GM18505 (cell line): ENCODE measurements around the gene PIK3R5.
A peak's percentile ranks its signal among the peaks of the same experiment; 100 is the strongest.

Source experiments
- ATAC-seq: cut with Tn5 transposase; IDR thresholded peaks from one replicate; pipeline ENCODE4 v1.9.1; 2021; ENCODE audit not compliant: unreplicated experiment
- POLR2A ChIP-seq: IDR thresholded peaks from 4 replicates; pipeline ENCODE4 v1.6.1; 2011; ENCODE audit warnings: borderline replicate concordance; ENCODE audit not compliant: insufficient read depth, insufficient read length; ENCODE audit errors: extremely low read depth

PIK3R5 gene

DNA sequence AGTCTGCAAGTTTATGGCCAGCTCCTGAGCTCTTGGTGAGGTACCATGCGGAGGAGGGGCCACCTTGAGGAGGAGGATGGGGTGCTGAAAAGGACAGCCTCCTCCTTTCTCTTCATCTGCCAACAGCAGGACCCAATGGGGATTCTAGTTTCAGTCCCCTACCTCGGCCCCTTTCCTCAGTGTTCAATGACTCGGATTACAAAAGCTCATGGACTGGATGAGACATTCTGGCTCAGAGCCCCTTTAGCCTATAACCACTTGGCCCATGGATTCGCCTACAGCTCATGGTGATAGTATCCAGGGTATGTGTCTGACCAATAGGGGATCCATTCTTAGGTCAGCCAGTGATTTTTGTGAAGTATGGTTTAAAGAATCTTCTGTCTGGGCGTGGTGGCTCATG, 89.5 kb downstream of the PIK3R5 start:
- no peak for TF ChIP-seq POLR2A
- ATAC-seq: no peak

DNA sequence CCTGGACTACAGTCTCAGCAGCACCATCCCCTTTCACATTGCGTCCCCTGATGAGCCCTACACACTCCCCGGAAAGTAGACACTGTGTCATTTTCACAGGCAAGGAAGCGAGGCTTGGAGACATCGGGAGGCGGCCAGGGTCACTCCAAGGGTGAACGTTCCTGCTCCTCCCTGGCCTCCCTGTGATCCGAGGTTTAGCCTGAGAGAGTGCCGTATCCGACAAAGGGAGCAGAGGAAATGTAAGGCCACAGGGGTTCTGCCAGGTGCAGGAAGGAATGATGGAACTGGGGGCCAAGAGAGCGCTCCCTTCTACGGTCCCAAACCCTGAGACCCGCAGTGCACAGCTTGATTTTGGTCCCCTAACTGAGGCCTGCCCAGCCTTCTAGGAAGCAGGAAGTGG, 90.1 kb downstream of the PIK3R5 start:
- TF ChIP-seq POLR2A: no peak
- ATAC-seq: no peak

DNA sequence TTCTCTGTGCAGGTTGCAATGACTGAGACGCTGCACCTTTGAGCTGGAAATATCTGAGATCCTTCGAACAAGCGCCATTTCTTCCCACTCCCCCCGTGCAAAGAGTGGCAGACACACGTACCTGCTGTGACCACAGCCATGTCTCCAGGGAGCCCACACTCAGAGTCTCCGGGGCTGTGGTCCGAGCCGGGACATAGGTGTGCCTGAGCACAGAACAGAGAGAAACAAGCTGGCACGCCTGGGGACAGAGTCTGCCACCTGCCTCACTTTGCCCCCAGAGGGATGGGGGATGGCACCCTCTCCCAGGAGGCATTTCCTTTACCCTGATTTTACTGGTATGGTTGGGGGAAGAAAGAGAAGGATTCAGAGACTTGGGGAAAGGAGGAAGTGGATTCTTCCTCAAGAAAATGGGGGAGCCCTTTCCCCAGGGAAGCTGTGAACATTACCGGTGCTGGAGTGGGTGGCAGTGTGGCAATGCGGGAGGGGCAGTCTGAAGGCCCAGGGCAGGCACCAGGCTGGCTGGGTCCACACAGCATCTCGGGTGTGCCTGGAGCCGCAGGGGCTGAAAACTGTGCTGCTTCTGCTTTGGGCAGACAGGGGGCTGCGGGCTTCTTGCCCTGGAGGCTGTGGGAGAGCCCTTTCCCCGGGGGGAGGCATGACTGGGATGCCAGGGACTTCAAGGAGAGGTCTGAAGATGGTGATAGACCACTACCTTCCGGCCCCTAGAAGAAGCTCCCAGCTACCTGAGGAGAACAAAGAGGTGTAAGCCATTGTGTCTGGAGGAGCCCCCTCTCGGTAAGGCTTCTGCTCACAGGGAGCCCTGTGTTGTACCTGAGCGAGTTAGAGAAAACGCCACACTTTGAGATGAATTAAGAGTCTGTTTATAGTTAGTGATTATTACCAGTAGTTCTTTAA, 91.4 kb downstream of the PIK3R5 start:
- TF ChIP-seq POLR2A: no peak
- no peak for ATAC-seq

DNA sequence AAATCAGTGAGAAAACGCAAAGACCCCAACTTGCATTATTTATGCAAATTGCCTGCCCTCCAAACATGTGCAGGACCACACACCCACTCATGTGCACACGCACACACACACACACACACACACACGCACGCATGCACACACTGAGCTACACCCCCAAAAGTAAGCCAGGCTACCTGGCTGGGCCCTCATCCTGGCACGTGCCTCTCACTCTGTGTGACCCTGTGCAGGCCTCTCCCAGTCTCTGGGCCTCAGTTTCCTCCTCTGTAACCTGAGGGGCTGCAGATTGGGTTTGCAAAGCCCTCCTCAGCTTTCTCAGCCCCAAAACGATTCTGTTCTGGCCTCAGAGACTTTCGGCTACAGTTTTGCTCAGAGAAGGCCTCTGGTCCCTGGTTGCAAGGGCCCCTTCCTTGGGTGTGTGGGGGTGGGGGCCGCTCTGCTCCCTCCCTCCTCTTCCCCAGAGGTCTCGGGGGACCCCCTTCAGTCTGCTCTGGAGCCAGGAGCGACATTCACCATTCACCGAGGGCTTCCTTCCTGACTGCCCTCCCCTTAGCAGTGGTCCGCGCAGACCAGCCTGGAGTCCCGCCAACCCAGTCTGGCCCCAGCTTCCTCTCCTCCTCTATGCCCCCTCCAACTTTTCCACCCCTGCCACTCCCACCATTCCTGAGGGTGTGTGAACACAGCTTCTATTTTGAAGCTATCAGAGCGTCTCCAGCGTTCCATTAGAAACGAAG, 92.6 kb downstream of the PIK3R5 start:
- TF ChIP-seq POLR2A: no peak

DNA sequence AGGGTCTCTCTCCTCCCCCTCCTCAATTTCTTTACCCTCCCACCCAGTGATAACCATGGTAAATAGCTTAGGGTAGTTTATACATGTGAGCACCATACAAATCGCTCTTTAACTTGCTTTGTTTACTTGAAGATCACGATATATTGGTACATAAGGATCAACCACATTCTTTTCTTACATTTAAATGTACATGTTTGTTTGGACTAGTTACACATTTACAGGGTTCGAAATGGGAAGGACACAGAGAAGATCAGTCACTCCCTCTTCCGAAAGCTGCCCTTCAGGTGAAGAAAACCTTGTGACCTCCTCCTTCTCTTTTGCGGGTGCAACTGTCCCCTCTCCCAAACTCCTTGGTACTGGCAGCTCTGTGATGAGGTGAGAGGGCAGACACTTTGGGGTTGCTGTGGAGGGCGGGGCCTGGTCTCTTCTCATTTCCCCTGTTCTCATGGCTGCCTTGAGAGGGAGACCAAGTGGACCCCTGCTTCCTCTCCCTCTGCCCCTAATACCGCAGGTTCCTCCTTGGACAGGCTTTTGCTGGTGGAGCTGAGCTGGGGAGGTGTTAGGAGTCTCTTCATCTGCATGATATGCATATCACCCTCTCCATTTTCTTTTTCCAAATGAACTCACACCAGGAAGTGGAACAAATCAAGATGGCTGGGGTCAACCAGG, 93.3 kb downstream of the PIK3R5 start:
- TF ChIP-seq POLR2A: no peak
- ATAC-seq: no peak

More for the DNA sequence above, 92.6 kb downstream of the PIK3R5 start:
- no peak for ATAC-seq

DNA sequence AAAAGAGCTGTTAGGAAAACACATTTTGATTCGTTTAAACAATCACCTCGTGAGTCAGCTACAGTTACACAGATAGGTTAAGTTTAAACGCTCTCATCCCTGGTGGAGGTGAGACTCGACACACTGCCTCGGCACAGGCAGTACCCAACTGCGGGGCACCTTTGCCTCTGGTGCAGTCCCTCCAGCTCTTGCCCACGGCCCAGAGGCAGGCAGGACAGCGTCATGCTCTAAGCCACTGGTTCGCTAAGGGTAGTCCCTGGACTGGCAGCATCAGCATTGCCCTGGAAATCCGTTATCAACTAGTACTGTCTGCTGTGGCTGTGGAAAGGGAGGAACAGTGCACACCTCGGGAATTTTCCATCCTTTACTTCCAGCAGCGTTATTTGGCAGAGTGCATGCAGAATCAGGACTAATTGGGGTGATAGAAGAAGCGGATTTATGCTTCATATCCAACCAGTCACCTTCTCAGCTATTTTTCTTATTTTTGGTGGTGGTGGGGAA, 94.4 kb downstream of the PIK3R5 start:
- no peak for ATAC-seq
- no peak for TF ChIP-seq POLR2A

DNA sequence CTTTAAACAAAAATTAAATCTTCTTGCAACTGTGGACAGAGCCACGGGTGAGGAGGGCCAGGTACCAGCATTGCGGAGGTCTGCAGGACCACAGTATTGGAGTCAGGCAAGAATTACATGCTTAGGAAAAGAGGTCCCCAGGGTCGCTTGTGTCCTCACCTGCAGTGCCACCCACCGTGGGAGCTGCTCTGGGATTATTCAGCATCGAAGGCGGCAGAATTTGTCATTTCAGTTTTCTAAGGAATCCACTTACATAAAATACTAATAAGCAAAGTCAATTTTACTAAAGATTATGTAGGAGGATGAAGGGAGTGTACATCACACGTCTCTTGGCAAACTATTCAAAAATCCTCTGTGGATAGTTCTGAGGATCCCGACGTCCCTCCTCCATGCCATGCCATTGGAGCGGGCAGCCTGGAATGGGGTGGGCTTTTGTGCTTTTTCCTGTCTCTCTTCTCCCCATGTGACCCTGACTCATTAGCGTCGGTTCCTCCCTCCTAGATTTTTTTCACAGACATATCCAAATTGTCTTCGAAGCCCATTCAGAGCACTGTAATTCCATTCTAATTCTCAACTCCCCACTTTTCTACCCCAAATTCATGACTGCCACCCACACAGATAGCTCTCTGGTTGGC, 95.0 kb downstream of the PIK3R5 start:
- no peak for TF ChIP-seq POLR2A
- no peak for ATAC-seq

DNA sequence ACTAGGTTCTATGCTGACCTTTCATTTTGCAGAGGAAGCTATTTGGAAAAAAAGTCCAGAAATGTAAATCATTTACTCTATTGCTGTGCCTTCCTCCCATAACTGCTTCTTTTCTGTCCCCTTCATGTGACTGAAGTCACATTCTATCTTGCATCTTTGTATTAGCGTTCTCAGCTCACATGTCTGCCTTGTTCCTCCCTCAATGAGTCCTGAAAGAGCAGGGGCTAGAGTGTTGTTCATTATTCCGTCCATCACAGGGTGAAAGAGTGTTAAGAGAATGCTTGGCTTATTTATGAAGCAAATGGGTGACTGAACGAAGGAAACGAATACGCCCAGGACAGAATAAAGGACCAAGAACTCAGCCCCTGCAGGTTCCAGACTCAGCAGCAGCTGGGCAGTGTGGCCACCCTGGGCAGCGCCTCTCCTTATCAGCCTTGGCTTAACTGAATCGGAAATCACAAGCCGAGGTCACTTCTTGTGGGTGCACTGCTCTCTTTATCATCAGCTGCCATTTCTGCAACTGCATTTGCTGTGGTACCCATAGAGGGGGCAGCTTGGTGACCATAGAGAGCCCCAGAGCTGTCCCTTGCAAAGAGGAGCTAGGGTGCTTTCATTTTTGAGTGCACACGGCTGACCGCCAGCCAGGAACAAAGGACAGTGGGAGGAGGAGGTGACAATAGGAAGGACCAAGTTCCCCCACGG, 96.2 kb downstream of the PIK3R5 start:
- ATAC-seq: no peak
- TF ChIP-seq POLR2A: no peak

DNA sequence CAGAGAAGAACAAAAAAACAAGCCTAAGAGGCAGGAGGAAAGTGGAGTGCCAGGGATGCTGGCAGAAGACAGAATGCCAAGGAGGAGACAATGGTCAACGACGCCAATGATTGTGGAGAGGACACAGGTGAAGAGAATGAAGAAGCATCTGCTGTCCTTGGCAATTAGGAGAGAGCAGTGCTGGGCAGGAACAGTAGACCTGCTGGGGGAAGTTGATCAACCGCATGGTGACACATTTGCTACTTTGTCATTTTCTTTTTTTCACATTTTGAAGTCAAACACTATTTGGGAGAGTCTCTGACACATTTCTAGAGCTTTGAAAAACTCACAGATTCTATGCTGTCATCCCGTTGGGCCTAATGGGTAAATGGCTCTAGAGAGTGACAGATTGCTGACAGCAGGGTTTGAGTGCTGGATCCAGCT, 97.0 kb downstream of the PIK3R5 start:
- no peak for ATAC-seq
- no peak for TF ChIP-seq POLR2A

DNA sequence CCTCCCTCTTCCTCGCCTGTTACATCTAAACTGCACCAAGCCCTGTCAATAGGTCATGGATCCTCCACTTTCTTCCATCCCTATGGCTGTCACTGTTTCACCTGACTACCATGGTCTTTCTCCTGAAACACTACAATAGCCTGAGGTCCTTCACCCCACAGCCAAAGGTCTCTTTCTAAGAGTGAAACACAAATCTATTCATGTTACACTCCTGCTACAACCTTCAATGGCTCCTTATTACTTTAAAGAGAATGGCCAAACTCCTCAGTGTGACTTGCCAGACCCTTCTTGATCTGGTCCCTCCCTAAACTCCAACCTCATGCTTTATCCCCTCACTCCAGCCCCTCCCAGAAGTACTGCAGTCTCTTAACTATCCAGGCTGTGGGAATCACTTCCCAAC, 97.4 kb downstream of the PIK3R5 start:
- TF ChIP-seq POLR2A: no peak
- no peak for ATAC-seq

DNA sequence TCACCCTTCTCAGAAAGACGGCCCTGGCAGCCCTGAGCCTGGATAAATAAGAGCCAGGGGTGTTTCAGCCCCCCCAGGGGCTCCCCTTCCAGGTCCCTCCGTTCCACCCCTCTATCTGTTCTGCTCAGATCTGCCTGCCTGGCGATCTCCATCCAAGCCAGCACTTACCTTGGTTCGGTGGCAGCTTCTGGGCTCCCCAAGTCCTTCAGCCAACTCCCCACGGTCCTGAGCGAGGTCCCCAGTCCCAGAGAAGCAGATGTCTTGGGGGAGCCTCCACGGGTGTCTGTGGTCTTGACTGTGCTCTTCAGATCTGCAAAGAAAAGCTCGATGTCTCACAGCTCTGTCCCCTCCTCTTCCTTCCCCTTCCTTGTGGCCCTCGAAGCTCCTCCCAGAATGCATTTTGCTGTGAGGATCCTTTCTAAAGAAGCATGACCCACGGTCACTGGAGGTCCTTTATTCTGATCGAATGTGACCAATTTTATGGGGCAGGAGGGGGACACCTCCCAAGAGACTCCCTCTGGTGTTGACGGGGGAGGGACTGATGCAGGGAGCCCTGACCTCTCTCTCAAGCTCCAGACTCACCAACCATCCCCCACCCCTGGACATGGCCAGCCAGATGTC, 98.0 kb downstream of the PIK3R5 start, which contains the start of gene PIK3R6:
Gene PIK3R6, minus strand, starts transcription at position 314 of the 621 bp plus-strand sequence. CDS start 17,880 bp downstream, outside the sequence.
- no peak for ATAC-seq
- TF ChIP-seq POLR2A: peak; percentile 94

DNA sequence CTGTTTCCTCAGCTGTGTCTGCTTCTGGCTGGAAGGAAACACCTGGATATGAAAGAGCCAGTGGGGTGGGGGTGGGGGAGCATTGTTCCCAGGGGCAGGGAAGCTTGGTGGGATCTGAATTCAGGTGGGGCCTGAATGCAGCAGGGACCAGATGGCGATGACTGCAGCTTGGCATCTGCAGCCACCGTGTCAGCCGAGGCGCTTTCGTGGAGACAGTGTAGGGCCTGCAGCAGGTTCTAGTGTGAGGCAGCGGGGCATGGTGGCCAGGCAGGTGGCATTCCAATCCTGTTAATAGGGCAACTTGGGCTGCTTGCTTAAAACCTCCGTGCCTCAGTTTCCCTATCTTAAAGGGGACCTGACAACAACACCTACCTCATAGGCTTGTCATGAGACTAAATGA, 99.7 kb downstream of the PIK3R5 start:
- TF ChIP-seq POLR2A: no peak
- no peak for ATAC-seq
